ACC112 (cell line): ENCODE measurements around the gene ACOT4.
"Not testable (repeated sequence)": the region's sequence is repeated elsewhere in the genome, so short reads cannot be mapped to it uniquely, and the experiment has no call there.

ENCODE experiments used
- H2AFZ ChIP-seq: fragments of 200-600 bp; sonication (generic); one replicate; pipeline ENCODE4 v1.6.0; 2017; ENCODE audit warnings: antibody characterized with exemption, low read length; ENCODE audit not compliant: unreplicated experiment
- H3K27ac ChIP-seq: fragments of 200-600 bp; sonication (generic); 2 replicates; pipeline ENCODE4 v1.5.1; 2014; ENCODE audit warnings: low read depth, mild to moderate bottlenecking, antibody characterized with exemption, low read length, moderate library complexity
- H3K27me3 ChIP-seq: fragments of 200-600 bp; sonication (generic); 2 replicates; pipeline ENCODE4 v1.6.1; 2014; ENCODE audit warnings: mild to moderate bottlenecking, antibody characterized with exemption, low read length, moderate library complexity, mixed read lengths; ENCODE audit not compliant: insufficient read depth
- H3K36me3 ChIP-seq: fragments of 200-600 bp; sonication (generic); 2 replicates; pipeline ENCODE4 v1.6.1; 2016; ENCODE audit warnings: mild to moderate bottlenecking, antibody characterized with exemption, low read length, moderate library complexity, mixed read lengths; ENCODE audit not compliant: insufficient read depth
- H3K4me1 ChIP-seq: fragments of 200-600 bp; sonication (generic); one replicate; pipeline ENCODE4 v1.6.1; 2016; ENCODE audit warnings: low read length, mixed read lengths; ENCODE audit not compliant: insufficient read depth, unreplicated experiment, control insufficient read depth
- H3K4me3 ChIP-seq: fragments of 200-600 bp; sonication (generic); 2 replicates; pipeline ENCODE4 v1.5.1; 2014; ENCODE audit warnings: mild to moderate bottlenecking, low read depth, low read length
- H3K79me2 ChIP-seq: fragments of 200-600 bp; sonication (generic); one replicate; pipeline ENCODE4 v1.6.0; 2016; ENCODE audit warnings: low read length; ENCODE audit not compliant: control insufficient read depth, unreplicated experiment, insufficient read depth

Gene ACOT4

GRCh38 chr14:73566935-73567334 is 24.7 kb upstream of the ACOT4 start:
- Histone ChIP-seq H3K79me2 (peaks cover 34% of the 10 kb centered on the region), H3K4me3 (peak overlapping the region; percentile 83)
- H3K4me1 ChIP-seq, H3K27ac ChIP-seq, H3K36me3 ChIP-seq, H2AFZ ChIP-seq, H3K27me3 ChIP-seq: not testable (repeated sequence)

DNA sequence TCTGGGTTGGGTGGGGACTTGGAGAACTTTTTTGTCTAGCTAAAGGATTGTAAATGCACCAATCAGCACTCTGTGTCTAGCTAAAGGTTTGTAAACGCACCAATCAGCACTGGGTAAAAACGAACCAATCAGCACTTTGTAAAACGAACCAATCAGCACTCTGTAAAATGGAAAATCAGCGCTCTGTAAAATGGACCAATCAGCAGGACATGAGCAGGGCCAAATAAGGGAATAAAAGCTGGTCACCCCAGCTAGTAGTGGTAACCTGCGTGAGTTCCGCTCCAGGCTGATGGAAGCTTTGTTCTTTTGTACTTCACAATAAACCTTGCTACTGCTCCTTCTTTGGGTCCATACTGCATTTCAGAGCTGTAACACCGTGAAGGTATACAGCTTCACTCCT is 24.3 kb upstream of the ACOT4 start:
- Histone ChIP-seq H3K4me1 (peaks cover 9% of the 10 kb centered on the region), H3K27ac (no peak overlapping the region), H2AFZ (no peak overlapping the region), H3K4me3 (peak overlapping the region; percentile 83), H3K27me3 (no peaks in the 10 kb centered on the region), H3K36me3 (peaks cover 8% of the 10 kb centered on the region), H3K79me2 (peaks cover 34% of the 10 kb centered on the region)

- Histone ChIP-seq H3K27ac (peak overlapping the region; percentile 78), H2AFZ (peak overlapping the region; percentile 61), H3K79me2 (peaks cover 34% of the 10 kb centered on the region), H3K27me3 (no peaks in the 10 kb centered on the region), H3K36me3 (peaks cover 8% of the 10 kb centered on the region), H3K4me3 (peak overlapping the region; percentile 83), H3K4me1 (peaks cover 9% of the 10 kb centered on the region)
Measured at GRCh38 chr14:73567951-73568885, 23.5 kb upstream of the ACOT4 start.

DNA sequence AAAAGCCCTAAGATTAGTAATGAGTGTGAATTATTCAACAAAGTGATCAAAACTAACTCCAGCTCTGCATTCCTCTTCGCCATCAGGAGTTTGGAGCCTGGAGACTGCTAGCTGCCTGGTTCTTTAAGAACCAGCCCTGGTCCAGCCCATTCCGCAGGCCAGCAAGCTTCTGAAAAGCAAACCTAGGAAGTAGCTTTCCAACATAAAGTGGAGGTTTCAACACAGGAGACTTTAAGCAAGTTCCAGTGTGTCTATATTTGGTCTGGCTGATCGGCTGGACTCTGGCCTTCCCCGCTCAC is 22.8 kb upstream of the ACOT4 start:
- Histone ChIP-seq H3K79me2 (peaks cover 34% of the 10 kb centered on the region), H3K4me3 (peak overlapping the region; percentile 83), H2AFZ (peak overlapping the region; percentile 61), H3K27ac (peak overlapping the region; percentile 78)
- not testable (repeated sequence) for H3K36me3 ChIP-seq, H3K4me1 ChIP-seq, H3K27me3 ChIP-seq

DNA sequence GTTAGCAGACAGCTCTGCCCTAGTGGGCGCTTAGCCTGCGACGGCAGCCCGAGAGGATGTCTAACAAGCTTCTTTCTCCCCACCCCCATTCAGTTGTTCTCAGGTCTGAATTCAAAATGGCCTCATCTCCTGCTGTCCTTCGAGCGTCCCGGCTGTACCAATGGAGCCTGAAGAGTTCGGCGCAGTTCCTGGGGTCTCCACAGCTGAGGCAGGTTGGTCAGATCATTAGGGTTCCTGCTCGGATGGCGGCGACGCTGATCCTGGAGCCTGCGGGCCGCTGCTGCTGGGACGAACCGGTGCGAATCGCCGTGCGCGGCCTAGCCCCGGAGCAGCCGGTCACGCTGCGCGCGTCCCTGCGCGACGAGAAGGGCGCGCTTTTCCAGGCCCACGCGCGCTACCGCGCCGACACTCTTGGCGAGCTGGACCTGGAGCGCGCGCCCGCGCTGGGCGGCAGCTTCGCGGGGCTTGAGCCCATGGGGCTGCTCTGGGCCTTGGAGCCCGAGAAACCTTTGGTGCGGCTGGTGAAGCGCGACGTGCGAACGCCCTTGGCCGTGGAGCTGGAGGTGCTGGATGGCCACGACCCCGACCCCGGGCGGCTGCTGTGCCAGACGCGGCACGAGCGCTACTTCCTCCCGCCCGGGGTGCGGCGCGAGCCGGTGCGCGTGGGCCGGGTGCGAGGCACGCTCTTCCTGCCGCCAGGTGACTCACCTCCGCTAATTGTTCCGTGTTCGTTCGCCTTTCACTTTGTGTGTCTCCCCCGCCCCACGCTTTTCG is 22.3 kb upstream of the ACOT4 start, which contains the start of gene ACOT2:
TSS of gene ACOT2 (plus strand) at position 29 of the 774 bp plus-strand sequence. CDS start at position 57, 28 bp downstream.
- not testable (repeated sequence) for H3K27me3 ChIP-seq, H3K36me3 ChIP-seq, H3K4me1 ChIP-seq
- peak within 1 kb of the TSS; percentile 78 for H3K27ac ChIP-seq
- peaks cover 34% of the 10 kb centered on the region for H3K79me2 ChIP-seq
- H3K4me3 ChIP-seq, result peak within 1 kb of the TSS; percentile 83
- H2AFZ ChIP-seq, result peak within 1 kb of the TSS; percentile 64

DNA sequence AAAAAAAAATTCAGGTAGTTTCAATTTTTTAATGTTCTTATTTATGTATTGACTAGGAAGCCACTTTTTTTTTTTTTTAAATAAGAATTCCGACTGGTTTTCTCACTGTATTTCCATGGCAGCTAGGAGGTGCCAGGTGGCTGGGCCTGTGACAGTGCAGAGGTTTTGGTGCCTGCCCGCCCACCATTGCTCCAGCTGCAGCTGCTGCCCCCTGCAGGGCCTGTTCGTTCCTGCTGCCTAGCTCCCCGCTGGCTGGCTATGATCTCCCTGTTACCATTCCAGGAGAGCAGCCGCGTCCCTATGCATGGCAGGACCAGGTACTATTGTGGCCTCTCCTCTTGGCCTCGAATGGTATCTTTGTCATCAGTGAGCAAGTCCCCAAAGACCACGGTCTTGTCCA is 20.8 kb upstream of the ACOT4 start:
- peaks cover 34% of the 10 kb centered on the region for H3K79me2 ChIP-seq
- H3K4me1 ChIP-seq, H3K36me3 ChIP-seq, H2AFZ ChIP-seq, H3K27ac ChIP-seq, H3K27me3 ChIP-seq: not testable (repeated sequence)
- H3K4me3 ChIP-seq, result peak overlapping the region; percentile 83

DNA sequence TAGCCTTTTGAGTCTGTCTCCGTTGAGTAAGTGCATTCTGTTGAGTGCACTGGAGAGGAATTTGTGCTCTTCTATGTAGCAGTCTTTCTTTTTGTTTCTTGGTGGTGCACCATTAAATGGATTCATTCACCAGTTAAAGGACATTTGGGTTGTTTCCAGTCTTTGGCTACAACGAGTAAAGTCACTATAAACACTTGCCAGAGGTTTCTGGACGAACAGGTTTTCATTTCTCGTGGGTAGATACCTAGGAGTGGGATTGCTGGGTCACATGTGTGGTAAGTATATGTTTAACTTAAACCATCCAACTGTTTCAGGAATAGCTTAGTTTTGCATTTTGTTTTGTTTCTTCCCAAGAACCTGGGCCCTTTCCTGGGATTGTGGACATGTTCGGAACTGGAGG is 18.6 kb upstream of the ACOT4 start:
- H2AFZ ChIP-seq, H3K4me3 ChIP-seq, H3K27ac ChIP-seq, H3K27me3 ChIP-seq, H3K36me3 ChIP-seq, H3K4me1 ChIP-seq: not testable (repeated sequence)
- H3K79me2 ChIP-seq, result peaks cover 16% of the 10 kb centered on the region

- H3K36me3 ChIP-seq, H3K27ac ChIP-seq, H3K4me1 ChIP-seq, H3K4me3 ChIP-seq, H3K27me3 ChIP-seq, H3K79me2 ChIP-seq, H2AFZ ChIP-seq: not testable (repeated sequence)
Measured at GRCh38 chr14:73573740-73574139, 17.9 kb upstream of the ACOT4 start.

- not testable (repeated sequence) for H2AFZ ChIP-seq, H3K27me3 ChIP-seq, H3K4me1 ChIP-seq, H3K79me2 ChIP-seq, H3K36me3 ChIP-seq, H3K4me3 ChIP-seq, H3K27ac ChIP-seq
Measured at GRCh38 chr14:73574251-73574650, 17.4 kb upstream of the ACOT4 start.

DNA sequence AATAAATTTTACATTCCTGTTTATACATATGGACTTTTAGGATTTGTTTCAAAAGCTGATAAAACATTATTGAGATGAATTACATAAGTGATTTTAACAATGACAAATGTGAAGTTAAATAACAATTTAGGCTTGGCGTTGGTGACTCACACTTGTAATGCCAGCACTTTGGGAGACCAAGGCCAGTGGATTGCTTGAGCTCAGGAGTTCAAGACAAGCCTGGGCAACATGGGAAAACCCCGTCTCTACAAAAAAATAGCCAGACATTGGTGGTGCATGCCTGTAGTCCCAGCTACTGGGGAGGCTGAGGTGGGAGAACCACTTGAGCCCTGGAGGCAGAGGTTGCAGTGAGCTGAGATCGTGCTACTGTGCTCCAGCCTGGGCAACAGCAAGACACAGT is 15.3 kb upstream of the ACOT4 start:
- peaks cover 3% of the 10 kb centered on the region; the same call in 1 of the 2 replicates for H3K36me3 ChIP-seq
- H3K4me1 ChIP-seq, result no peaks in the 10 kb centered on the region
- no peak overlapping the region for H3K27ac ChIP-seq
- H2AFZ ChIP-seq, result no peak overlapping the region
- H3K79me2 ChIP-seq, result peaks cover under 1% of the 10 kb centered on the region
- H3K4me3 ChIP-seq, result no peak overlapping the region
- H3K27me3 ChIP-seq, result no peaks in the 10 kb centered on the region

DNA sequence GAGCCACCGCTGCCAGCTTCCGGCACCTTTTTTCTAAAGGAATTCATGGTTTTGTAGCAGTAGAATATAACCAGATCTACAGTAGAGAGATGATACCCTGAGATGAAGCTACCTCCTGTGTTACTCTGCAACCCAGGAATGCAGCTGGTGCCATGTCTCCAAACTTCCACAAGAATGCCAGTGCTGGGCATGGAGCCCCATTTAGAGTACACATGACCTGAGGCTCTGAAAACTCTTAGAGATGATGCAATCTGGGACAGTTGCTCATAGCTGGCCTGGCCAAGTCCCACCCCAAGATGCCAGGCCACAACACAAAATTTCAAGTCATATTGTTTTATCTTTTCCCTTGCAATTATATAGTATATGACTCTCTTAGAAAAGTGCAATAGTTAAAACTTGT is 14.5 kb upstream of the ACOT4 start:
- H3K27me3 ChIP-seq, H3K36me3 ChIP-seq, H3K79me2 ChIP-seq, H3K4me1 ChIP-seq, H3K27ac ChIP-seq, H3K4me3 ChIP-seq, H2AFZ ChIP-seq: not testable (repeated sequence)
